IMR-90 (cell line): ENCODE results near the gene ATM. TPM values are rescaled to one million over a fixed set of nuclear protein-coding genes. Genes with fewer than 3 reads are reported as not detected.

ENCODE experiments used
- ATAC-seq: fragments of 200-7000 bp; cut with Tn5 transposase; 2 replicates; pipeline ENCODE4 v1.9.1; 2020; ENCODE audit warnings: low read depth, mild to moderate bottlenecking, moderate library complexity
- BruUV-seq: library from RNA; stranded (reverse); fragments of 400-500 nt; replicated peaks from 2 replicates; lab custom pipeline; 2021; lab: Mats Ljungman, UMichigan
- CTCF ChIA-PET: fragments of 300-600 bp; formaldehyde crosslinking; extraction: SDS; loops from one replicate; lab custom pipeline; 2021; ENCODE audit warnings: antibody characterized with exemption; lab: Yijun Ruan, JAX
- POLR2A ChIA-PET: fragments of 300-600 bp; sonication (Branson Sonifier 250); formaldehyde crosslinking; loops from one replicate; lab custom pipeline; 2022; ENCODE audit warnings: antibody characterized with exemption; ENCODE audit not compliant: unreplicated experiment; lab: Charles Lee
- DNase-seq: peaks from one replicate; pipeline ENCODE4 v3.0.0; 2013
- H2AFZ ChIP-seq: replicated peaks from 2 replicates; pipeline ENCODE3; 2013; ENCODE audit warnings: low read length, mild to moderate bottlenecking; ENCODE audit not compliant: poor library complexity
- H2AK5ac ChIP-seq: 2 replicates; pipeline ENCODE4 v1.6.1; 2013; ENCODE audit warnings: low read depth, low read length, inconsistent platforms
- H2AK9ac ChIP-seq: replicated peaks from 2 replicates; pipeline ENCODE3; 2013; ENCODE audit warnings: mild to moderate bottlenecking, low read depth, low read length, moderate library complexity; ENCODE audit not compliant: poor library complexity
- H2BK120ac ChIP-seq: 2 replicates; pipeline ENCODE4 v1.6.1; 2013; ENCODE audit warnings: low read depth, low read length, inconsistent platforms
- H2BK15ac ChIP-seq: 3 replicates; pipeline ENCODE4 v1.6.1; 2013; ENCODE audit warnings: low read depth, low read length, inconsistent platforms
- H2BK20ac ChIP-seq: 2 replicates; pipeline ENCODE4 v1.6.1; 2013; ENCODE audit warnings: low read depth, mild to moderate bottlenecking, inconsistent platforms, low read length, moderate library complexity
- H2BK5ac ChIP-seq: 2 replicates; pipeline ENCODE4 v1.6.1; 2013; ENCODE audit warnings: mild to moderate bottlenecking, low read depth, low read length, inconsistent platforms; ENCODE audit not compliant: poor library complexity, severe bottlenecking
- H3K14ac ChIP-seq: replicated peaks from 2 replicates; pipeline ENCODE4 v1.6.1; 2013; ENCODE audit warnings: low read depth, low read length, inconsistent platforms
- H3K18ac ChIP-seq: 2 replicates; pipeline ENCODE4 v1.6.1; 2013; ENCODE audit warnings: low read depth, low read length, control low read depth
- H3K23ac ChIP-seq: 2 replicates; pipeline ENCODE4 v1.6.1; 2013; ENCODE audit warnings: low read depth, low read length, inconsistent platforms
- H3K27ac ChIP-seq: 2 replicates; pipeline ENCODE4 v1.5.1; 2013; ENCODE audit warnings: mild to moderate bottlenecking, control low read depth, low read length; ENCODE audit not compliant: insufficient read depth
- H3K27me3 ChIP-seq: 2 replicates; pipeline ENCODE4 v1.6.1; 2013; ENCODE audit warnings: low read length; ENCODE audit not compliant: control insufficient read depth, insufficient read depth
- H3K36me3 ChIP-seq: 2 replicates; pipeline ENCODE4 v1.6.1; 2013; ENCODE audit warnings: low read length, mixed read lengths; ENCODE audit not compliant: control insufficient read depth, insufficient read depth
- H3K4ac ChIP-seq: 2 replicates; pipeline ENCODE4 v1.6.1; 2013; ENCODE audit warnings: low read depth, low read length, inconsistent platforms
- H3K4me1 ChIP-seq: 2 replicates; pipeline ENCODE4 v1.6.1; 2013; ENCODE audit warnings: low read length, mixed read lengths; ENCODE audit not compliant: control insufficient read depth, insufficient read depth
- H3K4me2 ChIP-seq: 2 replicates; pipeline ENCODE4 v1.6.1; 2013; ENCODE audit warnings: low read depth, mild to moderate bottlenecking, control low read depth, low read length, moderate library complexity
- H3K4me3 ChIP-seq: 2 replicates; pipeline ENCODE4 v1.5.1; 2013; ENCODE audit warnings: low read depth, mild to moderate bottlenecking, control low read depth, low read length, moderate library complexity; ENCODE audit not compliant: insufficient read depth
- H3K56ac ChIP-seq: 2 replicates; pipeline ENCODE4 v1.6.1; 2013; ENCODE audit warnings: low read length, inconsistent platforms; ENCODE audit not compliant: insufficient read depth; ENCODE audit errors: extremely low read depth
- H3K79me1 ChIP-seq, 2 experiments: 2 replicates each; pipeline ENCODE4 v1.6.1; 2013; ENCODE audit warnings: low read length in 2 of 2, inconsistent platforms in 1 of 2, low read depth in 1 of 2
- H3K9ac ChIP-seq: 2 replicates; pipeline ENCODE4 v1.6.1; 2013; ENCODE audit warnings: low read depth, low read length, control low read depth
- H3K9me1 ChIP-seq: 2 replicates; pipeline ENCODE4 v1.6.1; 2013; ENCODE audit warnings: low read length, inconsistent platforms; ENCODE audit not compliant: insufficient read depth
- H3K9me3 ChIP-seq: 2 replicates; pipeline ENCODE4 v1.6.1; 2013; ENCODE audit warnings: low read length; ENCODE audit not compliant: control insufficient read depth, insufficient read depth
- H4K20me1 ChIP-seq: 2 replicates; pipeline ENCODE4 v1.6.1; 2013; ENCODE audit warnings: low read length, inconsistent platforms; ENCODE audit not compliant: insufficient read depth
- H4K5ac ChIP-seq: 2 replicates; pipeline ENCODE4 v1.6.1; 2013; ENCODE audit warnings: mild to moderate bottlenecking, low read depth, low read length, control low read depth
- H4K8ac ChIP-seq, 2 experiments: 2 replicates each; pipeline ENCODE4 v1.6.1; 2013; ENCODE audit warnings: low read depth in 2 of 2, low read length in 2 of 2, control low read depth in 1 of 2, inconsistent platforms in 1 of 2
- H4K91ac ChIP-seq: 2 replicates; pipeline ENCODE4 v1.6.1; 2013; ENCODE audit warnings: low read depth, low read length, inconsistent platforms; ENCODE audit not compliant: insufficient read depth
- MAFK ChIP-seq: IDR thresholded peaks from 2 replicates; pipeline ENCODE4 v1.6.1; 2012; ENCODE audit warnings: low read depth, low read length, improper control_type of control experiment
- SMC3 ChIP-seq: fragments of 150-350 bp; IDR thresholded peaks from 2 replicates; pipeline ENCODE4 v1.6.1; 2016; ENCODE audit warnings: low read depth, mild to moderate bottlenecking, antibody characterized with exemption, low read length, moderate library complexity
- WGBS, 2 experiments: methylation state at CpG; one replicate each; pipeline versions ENCODE4 v1.1.5 to v1.1.7; 2013; ENCODE audit warnings: missing lambda C conversion rate in 2 of 2; ENCODE audit not compliant: insufficient read length in 1 of 2; ENCODE audit errors: extremely low coverage in 2 of 2; 5-methylcytosine and 5-hydroxymethylcytosine counted together
- dilution Hi-C: fragments of 300-500 bp; cut with HindIII; formaldehyde crosslinking; loops from one replicate; pipeline ENCODE4 v1.14.3; 2018; ENCODE audit warnings: low sequenced_read_pairs; ENCODE audit not compliant: unreplicated experiment
- in situ Hi-C: fragments of 300-500 bp; cut with MboI; formaldehyde crosslinking; loops from 3 replicates; pipeline ENCODE4 v1.14.3; 2019; ENCODE audit warnings: low sequenced_read_pairs, inconsistent platforms, mixed read lengths
- intact Hi-C: fragments of 100-400 bp; cut with micrococcal nuclease; formaldehyde crosslinking; loops from 2 replicates; pipeline ENCODE4 v1.10.0; 2022
- polyA plus RNA-seq, 3 experiments: library from polyadenylated mRNA; depleted of rRNA; stranded (reverse); fragments of >200 nt; gene quantifications; 2 replicates each; pipeline ENCODE4 v1.2.3, GENCODE V29; 2012; ENCODE audit warnings: low replicate concordance in 1 of 3
- total RNA-seq: library from RNA; depleted of rRNA; stranded (reverse); fragments of >200 nt; gene quantifications from 2 replicates; pipeline ENCODE4 v1.2.3, GENCODE V29; 2012

The ATM gene
- total and polyA plus RNA-seq, 2 of the 4 experiments (the other 2 are of a cell fraction) = 18.1 to 30.6 TPM

GRCh38 chr11:108246308-108246707, 23.4 kb downstream of the ATM start:
- Histone ChIP-seq H3K18ac (no peak overlapping the region), H2AFZ (no peak overlapping the region), H3K14ac (no peak overlapping the region), H3K23ac (no peak overlapping the region), H2BK5ac (no peak overlapping the region), H3K4me1 (no peaks in the 10 kb centered on the region), H3K4me2 (no peak overlapping the region), H3K27me3 (no peaks in the 10 kb centered on the region), H3K4me3 (no peak overlapping the region), H3K9me1 (no peaks in the 10 kb centered on the region; the same call in 1 of the 2 replicates), H3K27ac (no peak overlapping the region), H4K8ac (no peak overlapping the region), H3K9ac (no peak overlapping the region), H2AK5ac (no peak overlapping the region), H3K36me3 (peaks cover 11% of the 10 kb centered on the region), H2BK15ac (no peak overlapping the region), H4K91ac (no peak overlapping the region), H3K4ac (no peak overlapping the region), H2BK20ac (no peak overlapping the region), H4K20me1 (no peaks in the 10 kb centered on the region), H3K79me1 (no peaks in the 10 kb centered on the region), H3K9me3 (no peaks in the 10 kb centered on the region), H3K56ac (no peak overlapping the region), H4K5ac (no peak overlapping the region), H2BK120ac (no peak overlapping the region), H2AK9ac (no peak overlapping the region)
- POLR2A ChIA-PET = no interaction called here
- WGBS, 2 experiments = no CpG with 5 or more reads among the region's 3 CpGs
- DNase-seq = no peak
- intact Hi-C loops (no loop called here), dilution Hi-C loops (no loop called here), in situ Hi-C loops (no loop called here)
- BruUV-seq = no TSS peak
- TF ChIP-seq MAFK = peak; percentile 98
- TF ChIP-seq SMC3 = no peak
- ATAC-seq = no peak
- CTCF ChIA-PET = interaction anchor here (1.2 kb wide), 1 partner anchor 9 kb away, joined by 3 read pairs; no protein-coding TSS in a partner anchor
